HepG2 (cell line): ENCODE data around the gene RBM18. TPM values are rescaled to one million over a fixed set of nuclear protein-coding genes. Genes with fewer than 3 reads are reported as not detected.

Experiments used
- CENPBD1 ChIP-seq: sonication (generic); formaldehyde crosslinking; IDR thresholded peaks from 2 replicates; pipeline ENCODE4 v1.8.0; 2022; ENCODE audit warnings: missing genetic modification reagents, low read depth, mild to moderate bottlenecking, borderline replicate concordance
- FOXA1 ChIP-seq, 2 experiments: fragments of 450-650 bp in 1 of 2; sonication (generic) in 1 of 2; formaldehyde crosslinking in 1 of 2; IDR thresholded peaks; 2 replicates each; pipeline versions ENCODE4 v1.4.0 to v1.6.1; 2016 to 2020; ENCODE audit warnings: missing genetic modification reagents in 1 of 2
- FOXP4 ChIP-seq: sonication (generic); formaldehyde crosslinking; IDR thresholded peaks from 2 replicates; pipeline ENCODE4 v1.4.0; 2020; ENCODE audit warnings: missing genetic modification reagents
- GLMP ChIP-seq: sonication (generic); formaldehyde crosslinking; IDR thresholded peaks from 2 replicates; pipeline ENCODE4 v1.9.0; 2021; ENCODE audit warnings: missing genetic modification reagents, mild to moderate bottlenecking, borderline replicate concordance
- HNRNPLL ChIP-seq: fragments of 200-400 bp; formaldehyde crosslinking; IDR thresholded peaks from 2 replicates; pipeline ENCODE4 v1.6.1; 2017; ENCODE audit warnings: mild to moderate bottlenecking, low read depth, low read length; ENCODE audit not compliant: poor library complexity, severe bottlenecking
- HOXA3 ChIP-seq: sonication (generic); formaldehyde crosslinking; IDR thresholded peaks from 2 replicates; pipeline ENCODE4 v1.5.0; 2020; ENCODE audit warnings: missing genetic modification reagents
- KLF9 ChIP-seq: IDR thresholded peaks from 2 replicates; pipeline ENCODE4 v1.6.1; 2016; ENCODE audit warnings: low read depth
- RARA ChIP-seq: IDR thresholded peaks from 2 replicates; pipeline ENCODE4 v1.6.1; 2016; ENCODE audit warnings: missing genetic modification reagents, missing compliant biosample characterization
- RFXAP ChIP-seq: sonication (generic); formaldehyde crosslinking; IDR thresholded peaks from 2 replicates; pipeline ENCODE4 v1.4.0; 2020; ENCODE audit warnings: missing genetic modification reagents, borderline replicate concordance
- SAFB2 ChIP-seq: sonication (generic); formaldehyde crosslinking; IDR thresholded peaks from 2 replicates; pipeline ENCODE4 v1.5.1; 2020; ENCODE audit warnings: missing genetic modification reagents, low read depth, mild to moderate bottlenecking, borderline replicate concordance
- ZHX2 ChIP-seq, 2 experiments: sonication (generic) in 1 of 2; formaldehyde crosslinking in 1 of 2; IDR thresholded peaks; 2 replicates each; pipeline versions ENCODE4 v1.6.1 to v1.9.0; 2014 to 2022; ENCODE audit warnings: antibody characterized with exemption in 1 of 2, borderline replicate concordance in 1 of 2, inconsistent platforms in 1 of 2, low read depth in 1 of 2, missing genetic modification reagents in 1 of 2
- ZNF652 ChIP-seq: IDR thresholded peaks from 2 replicates; pipeline ENCODE4 v1.6.1; 2016; ENCODE audit warnings: low read depth, borderline replicate concordance
- ZNF770 ChIP-seq: sonication (generic); formaldehyde crosslinking; IDR thresholded peaks from 2 replicates; pipeline ENCODE4 v1.5.0; 2020; ENCODE audit warnings: mild to moderate bottlenecking, missing genetic modification reagents
- ZNF792 ChIP-seq: IDR thresholded peaks from 2 replicates; pipeline ENCODE4 v1.6.1; 2016
- ZSCAN31 ChIP-seq: sonication (generic); formaldehyde crosslinking; IDR thresholded peaks from 2 replicates; pipeline ENCODE4 v1.5.0; 2020; ENCODE audit warnings: low read depth, mild to moderate bottlenecking, missing genetic modification reagents
- polyA plus RNA-seq, 8 experiments: library from polyadenylated mRNA; depleted of rRNA in 3 of 8; stranded (reverse) in 7 of 8; unstranded in 1 of 8; fragments of >200 nt; fragmentation: Illumina TruSeq in 4 of 8; extraction: Trizol in 4 of 8; gene quantifications; 2 replicates each; pipeline versions ENCODE4 v1.2.1 to v1.2.3, GENCODE V29; 2011 to 2016; ENCODE audit warnings: low read depth in 4 of 8, missing spikeins in 1 of 8, mixed read lengths in 1 of 8; ENCODE audit not compliant: insufficient read depth in 1 of 8
- total RNA-seq, 5 experiments: library from RNA; depleted of rRNA; stranded (reverse); fragments of >200 nt; fragmentation: Illumina TruSeq; extraction: Trizol; gene quantifications; 2 replicates each; pipeline ENCODE4 v1.2.3, GENCODE V29; 2016; ENCODE audit warnings: low read depth in 1 of 5

The RBM18 gene
- total and polyA plus RNA-seq, 2 of the 13 experiments (the other 11 are each of a cell fraction or from before 2014, with no cell fraction given), result 12.6 to 16.6 TPM

GRCh38 chr9:122221183-122221811 lies 43.3 kb downstream of the RBM18 start (continued):
- TF ChIP-seq ZHX2 (IDR thresholded peaks at IDR 0.05; ENCODE audit: low read depth) (no peak), ZHX2 (CRISPR knock-in tag; IDR thresholded peaks at IDR 0.05; ENCODE audit: borderline replicate concordance) (no peak), HOXA3 (no peak), FOXP4 (no peak), GLMP (CRISPR knock-in tag) (no peak), ZSCAN31 (CRISPR knock-in tag) (no peak), ZNF792 (CRISPR knock-in tag) (no peak), ZNF770 (no peak), RARA (CRISPR knock-in tag) (no peak), ZNF652 (CRISPR knock-in tag) (peak; percentile 91), KLF9 (CRISPR knock-in tag) (no peak), FOXA1 (IDR thresholded peaks at IDR 0.05) (no peak), FOXA1 (CRISPR knock-in tag; IDR thresholded peaks at IDR 0.05) (peak; percentile 39; the same call in 1 of the 2 replicates), HNRNPLL (no peak), RFXAP (CRISPR knock-in tag) (no peak), CENPBD1 (CRISPR knock-in tag) (no peak), SAFB2 (CRISPR knock-in tag) (no peak)
